Colonic mucosa (tissue), 4 donors: Measurements from ENCODE around the gene FAM107B. TPM values are rescaled to one million over a fixed set of nuclear protein-coding genes. Genes with fewer than 3 reads are reported as not detected.
A peak's percentile ranks its signal among the peaks of the same experiment; 100 is the strongest.
"Not testable (repeated sequence)": the region's sequence is repeated elsewhere in the genome, so short reads cannot be mapped to it uniquely, and the experiment has no call there.

Experiments
- DNase-seq: peaks from one replicate; pipeline ENCODE4 v3.0.0-alpha.2; 2020
- H3K27ac ChIP-seq: fragments of 200-600 bp; one replicate; pipeline ENCODE4 v1.8.0; 2021
- H3K27me3 ChIP-seq: fragments of 200-600 bp; one replicate; pipeline ENCODE4 v1.8.0; 2021
- H3K36me3 ChIP-seq: fragments of 200-600 bp; one replicate; pipeline ENCODE4 v1.8.0; 2021
- H3K4me1 ChIP-seq: fragments of 200-600 bp; one replicate; pipeline ENCODE4 v1.8.0; 2021; ENCODE audit warnings: mild to moderate bottlenecking
- H3K4me3 ChIP-seq: fragments of 200-600 bp; one replicate; pipeline ENCODE4 v1.8.0; 2021
- H3K9ac ChIP-seq, 2 donors: one replicate each; pipeline ENCODE4 v1.7.0; 2013; ENCODE audit warnings: control low read depth in 2 of 2, low read depth in 2 of 2, low read length in 2 of 2
- H3K9me3 ChIP-seq: fragments of 200-600 bp; one replicate; pipeline ENCODE4 v1.8.0; 2021
- intact Hi-C: fragments of 100-400 bp; cut with DNase I; formaldehyde crosslinking; loops from one replicate; pipeline ENCODE4 v1.14.1; 2022
- total RNA-seq, 2 donors: library from RNA; stranded (reverse); fragmentation: NEBNext Ultra II Directional in 1 of 2; extraction: Animal tissue kit (Norgen Biotek cat#: 25700) in 1 of 2; gene quantifications; one replicate each; pipeline ENCODE4 v1.2.1, GENCODE V29; 2021
- TF ChIP-seq, protein P1 (sequence below): fragments of 200-600 bp; IDR thresholded peaks from one replicate; pipeline ENCODE4 v1.8.0; 2022; ENCODE audit warnings: antibody characterized with exemption, mild to moderate bottlenecking
- donor health status: healthy.
- donor health status: DM: no; HTN: no; CAD: no.
- donor health status: DM: no; HTN: no; CAD: no.

Gene FAM107B
- total RNA-seq, 2 donors from 2014 or later, result 36.3 to 71.5 TPM

DNA sequence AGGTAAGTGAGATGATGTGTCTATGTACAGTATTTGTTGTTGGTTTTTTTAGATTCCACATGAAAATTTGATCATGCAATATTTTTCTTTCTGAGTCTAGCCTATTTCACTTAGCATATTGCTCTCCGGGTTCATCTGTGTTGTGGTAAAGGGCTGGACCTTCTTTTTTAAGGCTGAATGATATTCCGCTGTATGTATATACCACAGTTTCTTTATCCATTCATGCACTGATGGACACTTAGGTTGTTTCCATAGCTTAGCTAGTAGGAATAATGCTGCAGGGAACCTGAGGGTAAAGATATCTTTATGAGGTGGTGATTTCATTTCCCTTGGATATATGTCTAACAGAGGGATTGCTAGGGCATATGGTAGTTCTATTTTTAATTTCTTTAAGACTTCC lies 80.8 kb downstream of the FAM107B start:
- peaks cover 11% of the 10 kb centered on the region for H3K4me1 ChIP-seq
- intact Hi-C loops, result no loop called here
- H3K27me3 ChIP-seq, result no peaks in the 10 kb centered on the region
- no peak overlapping the region for H3K4me3 ChIP-seq
- TF ChIP-seq, protein P1, sequence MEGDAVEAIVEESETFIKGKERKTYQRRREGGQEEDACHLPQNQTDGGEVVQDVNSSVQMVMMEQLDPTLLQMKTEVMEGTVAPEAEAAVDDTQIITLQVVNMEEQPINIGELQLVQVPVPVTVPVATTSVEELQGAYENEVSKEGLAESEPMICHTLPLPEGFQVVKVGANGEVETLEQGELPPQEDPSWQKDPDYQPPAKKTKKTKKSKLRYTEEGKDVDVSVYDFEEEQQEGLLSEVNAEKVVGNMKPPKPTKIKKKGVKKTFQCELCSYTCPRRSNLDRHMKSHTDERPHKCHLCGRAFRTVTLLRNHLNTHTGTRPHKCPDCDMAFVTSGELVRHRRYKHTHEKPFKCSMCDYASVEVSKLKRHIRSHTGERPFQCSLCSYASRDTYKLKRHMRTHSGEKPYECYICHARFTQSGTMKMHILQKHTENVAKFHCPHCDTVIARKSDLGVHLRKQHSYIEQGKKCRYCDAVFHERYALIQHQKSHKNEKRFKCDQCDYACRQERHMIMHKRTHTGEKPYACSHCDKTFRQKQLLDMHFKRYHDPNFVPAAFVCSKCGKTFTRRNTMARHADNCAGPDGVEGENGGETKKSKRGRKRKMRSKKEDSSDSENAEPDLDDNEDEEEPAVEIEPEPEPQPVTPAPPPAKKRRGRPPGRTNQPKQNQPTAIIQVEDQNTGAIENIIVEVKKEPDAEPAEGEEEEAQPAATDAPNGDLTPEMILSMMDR, result no peak
- DNase-seq, result no peak
- no peak overlapping the region for H3K27ac ChIP-seq
- no peak overlapping the region for H3K9ac ChIP-seq
- no peaks in the 10 kb centered on the region for H3K9me3 ChIP-seq
- H3K36me3 ChIP-seq, result no peaks in the 10 kb centered on the region

DNA sequence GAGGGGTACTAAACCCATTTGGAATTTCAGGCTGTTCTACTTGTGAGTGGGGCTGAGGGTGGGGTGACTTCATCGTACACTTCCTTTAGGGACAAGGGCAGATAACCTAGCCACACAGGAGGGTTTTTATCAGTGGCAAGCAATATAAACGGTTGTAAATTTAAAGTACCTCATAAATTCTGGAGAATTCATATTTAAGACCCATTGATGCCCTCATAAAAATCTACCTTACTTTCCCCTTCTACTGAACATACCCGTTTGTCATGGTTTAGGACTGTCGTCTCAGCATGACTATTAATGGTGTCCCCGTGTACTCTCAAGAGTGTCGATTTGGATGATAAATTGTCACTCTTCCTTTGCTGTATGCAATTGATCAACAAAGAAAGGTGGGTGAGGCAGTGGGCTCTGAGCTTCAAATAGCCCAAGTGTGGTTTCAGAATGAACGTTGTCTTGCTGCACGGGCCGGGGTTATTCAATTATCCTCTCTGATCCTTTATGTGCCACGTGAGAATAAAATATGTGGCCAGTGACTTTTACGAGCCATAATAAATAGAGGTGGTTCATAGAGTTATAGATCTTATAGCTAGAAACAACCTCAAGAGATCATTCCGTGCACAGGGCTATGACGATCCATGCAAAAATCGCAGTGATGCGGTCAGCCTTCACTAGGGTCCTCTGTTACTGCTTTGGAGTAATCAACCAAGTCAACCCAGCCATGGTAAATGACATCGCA lies 82.2 kb downstream of the FAM107B start:
- Histone ChIP-seq H3K4me3 (no peak overlapping the region), H3K27me3 (no peaks in the 10 kb centered on the region), H3K36me3 (no peaks in the 10 kb centered on the region), H3K9me3 (no peaks in the 10 kb centered on the region), H3K4me1 (peaks cover 11% of the 10 kb centered on the region), H3K9ac (peak overlapping the region in 1 of 2 donors; percentile 5), H3K27ac (no peak overlapping the region)
- TF ChIP-seq, protein P1, result no peak
- DNase-seq, result peak; percentile 25
- intact Hi-C loops, result no loop called here

DNA sequence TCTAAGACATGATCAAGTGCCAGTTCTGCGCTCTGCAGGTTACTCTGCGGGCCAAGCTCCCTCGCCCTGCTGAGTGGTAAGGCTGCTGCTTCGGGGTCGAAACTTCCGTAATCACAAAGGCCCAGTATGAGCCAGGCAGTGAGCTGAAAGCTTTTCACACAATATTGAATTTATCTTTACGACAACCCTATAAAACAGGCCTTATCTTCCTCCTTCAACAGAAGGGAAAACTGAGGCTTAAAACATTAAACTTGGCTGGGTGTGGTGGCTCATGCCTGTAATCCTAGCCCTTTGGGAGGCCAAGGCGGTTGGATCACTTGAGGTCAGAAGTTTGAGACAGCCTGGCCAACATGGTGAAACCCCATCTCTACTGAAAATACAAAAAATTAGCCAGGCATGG lies 83.3 kb downstream of the FAM107B start:
- Histone ChIP-seq H3K27ac (no peak overlapping the region), H3K9ac (no peak overlapping the region), H3K9me3 (no peaks in the 10 kb centered on the region), H3K27me3 (no peaks in the 10 kb centered on the region), H3K36me3 (no peaks in the 10 kb centered on the region), H3K4me1 (peaks cover 11% of the 10 kb centered on the region), H3K4me3 (no peak overlapping the region)
- peak; percentile 61 for DNase-seq
- intact Hi-C loops, result no loop called here
- TF ChIP-seq, protein P1, result no peak

DNA sequence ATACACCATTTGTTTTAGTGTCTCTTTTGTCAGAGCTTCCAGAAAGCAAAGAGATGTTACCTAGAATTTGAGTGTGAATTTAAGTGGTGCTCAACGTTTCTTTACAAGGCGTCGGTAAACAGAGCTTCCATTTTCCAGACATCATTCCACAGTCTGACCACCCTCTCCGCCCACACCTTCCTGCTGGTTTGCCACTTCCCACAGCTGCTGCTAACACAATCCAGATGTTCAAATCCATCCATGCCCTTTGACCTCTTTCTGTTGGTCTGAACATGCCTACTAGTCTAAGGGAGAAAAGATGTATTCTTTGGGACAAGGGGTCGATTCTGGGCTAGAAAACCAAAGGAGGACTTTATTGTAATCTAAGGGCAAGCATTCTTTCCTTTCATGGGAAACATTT lies 86.1 kb downstream of the FAM107B start:
- H3K4me3 ChIP-seq, result no peak overlapping the region
- no peaks in the 10 kb centered on the region for H3K27me3 ChIP-seq
- TF ChIP-seq, protein P1, result no peak
- peaks cover 11% of the 10 kb centered on the region for H3K4me1 ChIP-seq
- H3K9ac ChIP-seq, result no peak overlapping the region
- no peaks in the 10 kb centered on the region for H3K9me3 ChIP-seq
- no peaks in the 10 kb centered on the region for H3K36me3 ChIP-seq
- no peak overlapping the region for H3K27ac ChIP-seq
- no peak for DNase-seq
- intact Hi-C loops, result no loop called here

DNA sequence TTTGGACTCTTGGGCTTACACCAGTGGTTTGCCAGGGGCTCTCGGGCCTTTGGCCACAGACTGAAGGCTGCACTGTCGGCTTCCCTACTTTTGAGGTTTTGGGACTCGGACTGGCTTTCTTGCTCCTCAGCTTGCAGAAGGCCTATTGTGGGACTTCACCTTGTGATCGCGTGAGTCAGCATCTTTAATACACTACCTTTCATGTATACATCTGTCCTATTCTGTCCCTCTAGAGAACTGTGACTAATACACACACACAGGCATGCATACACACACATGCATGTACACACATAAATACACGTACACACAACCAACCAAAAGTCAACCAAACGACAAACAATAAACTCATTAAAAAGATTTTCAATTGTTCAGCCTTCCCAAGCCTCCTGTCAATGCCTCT lies 86.5 kb downstream of the FAM107B start:
- H3K27me3 ChIP-seq, H3K9ac ChIP-seq, H3K4me3 ChIP-seq, H3K27ac ChIP-seq, DNase-seq, H3K36me3 ChIP-seq, H3K9me3 ChIP-seq, intact Hi-C loops: not testable (repeated sequence)
- peaks cover 11% of the 10 kb centered on the region for H3K4me1 ChIP-seq

DNA sequence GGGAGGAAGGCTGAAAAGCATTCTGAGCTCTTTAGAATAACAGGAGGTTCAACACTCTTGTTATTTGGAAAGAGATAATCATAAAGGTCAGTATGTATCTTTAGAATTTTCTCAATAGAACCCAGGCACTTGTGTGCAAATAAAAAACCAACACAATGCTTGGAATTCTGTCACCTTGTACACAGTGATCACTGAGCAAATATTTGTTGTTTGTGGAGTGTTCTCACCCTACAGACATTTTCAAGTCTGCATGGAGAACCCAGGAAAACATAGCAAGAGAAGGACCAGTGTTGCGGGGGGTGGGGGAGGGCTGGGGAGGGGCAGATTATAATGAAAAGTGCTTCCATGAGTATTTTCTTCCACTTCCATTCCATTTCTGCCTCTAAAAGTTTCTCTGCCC lies 87.4 kb downstream of the FAM107B start:
- Histone ChIP-seq H3K27me3 (no peaks in the 10 kb centered on the region), H3K9ac (no peak overlapping the region), H3K27ac (no peak overlapping the region), H3K9me3 (no peaks in the 10 kb centered on the region), H3K36me3 (no peaks in the 10 kb centered on the region), H3K4me3 (no peak overlapping the region), H3K4me1 (peaks cover 8% of the 10 kb centered on the region)
- intact Hi-C loops, result no loop called here
- DNase-seq, result no peak
- TF ChIP-seq, protein P1, result no peak
